ENCODE results near the gene PXMP4.

DNA sequence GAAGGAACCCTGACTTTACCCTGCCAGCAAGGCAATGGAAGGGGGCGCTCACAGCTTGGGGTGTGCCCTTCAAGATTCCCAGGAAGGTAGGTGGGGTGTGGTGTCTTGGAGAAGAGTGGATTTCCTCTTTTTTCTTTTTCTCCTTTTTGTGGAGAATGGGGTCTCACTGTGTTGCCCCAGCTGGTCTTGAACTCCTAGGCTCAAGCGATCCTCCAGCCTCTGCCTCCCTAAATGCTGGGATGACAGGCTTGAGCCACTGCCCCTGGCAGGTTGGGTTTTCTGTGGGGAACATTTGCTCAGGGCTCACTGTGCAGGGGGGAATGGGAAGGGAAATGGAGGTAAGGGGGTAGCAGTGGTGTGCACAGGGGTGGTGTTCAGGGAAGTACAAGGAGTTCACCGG is 7.7 kb upstream of the PXMP4 start:
- TF ChIP-seq, protein P1, sequence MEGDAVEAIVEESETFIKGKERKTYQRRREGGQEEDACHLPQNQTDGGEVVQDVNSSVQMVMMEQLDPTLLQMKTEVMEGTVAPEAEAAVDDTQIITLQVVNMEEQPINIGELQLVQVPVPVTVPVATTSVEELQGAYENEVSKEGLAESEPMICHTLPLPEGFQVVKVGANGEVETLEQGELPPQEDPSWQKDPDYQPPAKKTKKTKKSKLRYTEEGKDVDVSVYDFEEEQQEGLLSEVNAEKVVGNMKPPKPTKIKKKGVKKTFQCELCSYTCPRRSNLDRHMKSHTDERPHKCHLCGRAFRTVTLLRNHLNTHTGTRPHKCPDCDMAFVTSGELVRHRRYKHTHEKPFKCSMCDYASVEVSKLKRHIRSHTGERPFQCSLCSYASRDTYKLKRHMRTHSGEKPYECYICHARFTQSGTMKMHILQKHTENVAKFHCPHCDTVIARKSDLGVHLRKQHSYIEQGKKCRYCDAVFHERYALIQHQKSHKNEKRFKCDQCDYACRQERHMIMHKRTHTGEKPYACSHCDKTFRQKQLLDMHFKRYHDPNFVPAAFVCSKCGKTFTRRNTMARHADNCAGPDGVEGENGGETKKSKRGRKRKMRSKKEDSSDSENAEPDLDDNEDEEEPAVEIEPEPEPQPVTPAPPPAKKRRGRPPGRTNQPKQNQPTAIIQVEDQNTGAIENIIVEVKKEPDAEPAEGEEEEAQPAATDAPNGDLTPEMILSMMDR (tag by site-specific recombination; IDR thresholded peaks at IDR 0.05) = no peak
- TF ChIP-seq ZBTB7A (tag by site-specific recombination; IDR thresholded peaks at IDR 0.05; ENCODE audit: low read depth) (no peak), ZNF138 (tag by site-specific recombination; IDR thresholded peaks at IDR 0.05; ENCODE audit: borderline replicate concordance) (no peak), ZBTB1 (tag by site-specific recombination; IDR thresholded peaks at IDR 0.05) (no peak), MZF1 (tag by site-specific recombination; IDR thresholded peaks at IDR 0.05; ENCODE audit: borderline replicate concordance) (no peak), ZNF843 (tag by site-specific recombination; IDR thresholded peaks at IDR 0.05) (no peak)

All from HEK293 (cell line).